Peyer's patch (tissue), 4 donors: ENCODE data around the gene PDK2. TPM values are rescaled to one million over a fixed set of nuclear protein-coding genes. Genes with fewer than 3 reads are reported as not detected.

Experiments used
- DNase-seq, 3 donors: peaks; one replicate each; pipeline ENCODE4 v3.0.0-alpha.2; 2017 to 2019
- H3K27ac ChIP-seq, 4 donors: fragments of 200-600 bp; sonication (generic); one replicate each; pipeline ENCODE4 v1.5.1; 2016 to 2019
- H3K27me3 ChIP-seq, 2 donors: fragments of 200-600 bp; sonication (generic); one replicate each; pipeline ENCODE4 v1.5.1; 2019
- H3K36me3 ChIP-seq, 3 donors: fragments of 200-600 bp; sonication (generic); one replicate each; pipeline ENCODE4 v1.5.1; 2016 to 2019
- H3K4me1 ChIP-seq, 4 donors: fragments of 200-600 bp; sonication (generic); one replicate each; pipeline ENCODE4 v1.5.1; 2016 to 2019
- H3K4me3 ChIP-seq, 4 donors: fragments of 200-600 bp; sonication (generic); 1 replicate in 3 of 4; 2 replicates in 1 of 4; pipeline ENCODE4 v1.5.1; 2016 to 2019; ENCODE audit warnings: mild to moderate bottlenecking in 1 of 4
- H3K9me3 ChIP-seq, 4 donors: fragments of 200-600 bp; sonication (generic); one replicate each; pipeline ENCODE4 v1.5.1; 2016 to 2019; ENCODE audit warnings: mild to moderate bottlenecking in 1 of 4
- CTCF ChIP-seq, 6 experiments: fragments of 450-650 bp in 4 of 6; fragments of 200-600 bp in 2 of 6; sonication (generic) in 1 of 6; IDR thresholded peaks; one replicate each; pipeline ENCODE4 v1.5.1; 2017 to 2019; ENCODE audit warnings: antibody characterized with exemption in 6 of 6, mild to moderate bottlenecking in 3 of 6, moderate library complexity in 1 of 6
- POLR2A ChIP-seq, 2 donors: fragments of 450-650 bp; IDR thresholded peaks; one replicate each; pipeline ENCODE4 v1.5.1; 2017; ENCODE audit warnings: antibody characterized with exemption in 2 of 2, mild to moderate bottlenecking in 2 of 2, moderate library complexity in 2 of 2
- total RNA-seq, 4 donors: library from RNA; depleted of rRNA; stranded (reverse); fragments of >200 nt; gene quantifications; one replicate each; pipeline ENCODE4 v1.1.0, GENCODE V29; 2016

The PDK2 gene
- total RNA-seq, 4 donors from 2014 or later: 23.1 to 283 (median 164) TPM

- TF ChIP-seq CTCF (IDR thresholded peaks at IDR 0.05) (no peak), POLR2A (IDR thresholded peaks at IDR 0.05) (no peak)
- Histone ChIP-seq H3K36me3 (peaks cover 0 to 75% (median 0%) of the 10 kb centered on the region in 3 donors), H3K4me3 (no peak overlapping the region), H3K27ac (no peak overlapping the region), H3K4me1 (peaks cover 0 to 21% (median 4%) of the 10 kb centered on the region in 4 donors), H3K27me3 (no peaks in the 10 kb centered on the region), H3K9me3 (no peaks in the 10 kb centered on the region)
- DNase-seq: no peak
These were observed 12.8 kb downstream of the PDK2 start for GRCh38 chr17:50107790-50108414.

GRCh38 chr17:50108556-50108955 is 13.4 kb downstream of the PDK2 start:
- peaks cover 0 to 27% (median 5%) of the 10 kb centered on the region in 4 donors for H3K4me1 ChIP-seq
- no peak overlapping the region for H3K4me3 ChIP-seq
- no peak for TF ChIP-seq POLR2A (IDR thresholded peaks at IDR 0.05)
- no peak for TF ChIP-seq CTCF (IDR thresholded peaks at IDR 0.05)
- no peak overlapping the region for H3K27ac ChIP-seq
- DNase-seq: no peak
- H3K27me3 ChIP-seq: no peaks in the 10 kb centered on the region
- no peaks in the 10 kb centered on the region for H3K9me3 ChIP-seq
- peaks cover 0 to 73% (median 0%) of the 10 kb centered on the region in 3 donors for H3K36me3 ChIP-seq

- no peak for DNase-seq
- Histone ChIP-seq H3K4me3 (no peak overlapping the region), H3K9me3 (no peaks in the 10 kb centered on the region), H3K4me1 (peaks cover 0 to 30% (median 5%) of the 10 kb centered on the region in 4 donors), H3K36me3 (peaks cover 0 to 66% (median 0%) of the 10 kb centered on the region in 3 donors), H3K27ac (no peak overlapping the region), H3K27me3 (no peaks in the 10 kb centered on the region)
- no peak for TF ChIP-seq POLR2A (IDR thresholded peaks at IDR 0.05)
- no peak for TF ChIP-seq CTCF (IDR thresholded peaks at IDR 0.05)
These were observed 14.1 kb downstream of the PDK2 start for GRCh38 chr17:50109207-50109606.

GRCh38 chr17:50109785-50110184 is 14.6 kb downstream of the PDK2 start:
- TF ChIP-seq CTCF (IDR thresholded peaks at IDR 0.05) (no peak), POLR2A (IDR thresholded peaks at IDR 0.05) (no peak)

GRCh38 chr17:50110591-50111349 is 15.6 kb downstream of the PDK2 start:
- H3K27me3 ChIP-seq: no peaks in the 10 kb centered on the region
- H3K27ac ChIP-seq: peak overlapping the region in 2 of 4 donors; percentile 53 to 71
- TF ChIP-seq CTCF (IDR thresholded peaks at IDR 0.05) (no peak), POLR2A (IDR thresholded peaks at IDR 0.05) (no peak)
- peak in 1 of 3 donors; percentile 53 for DNase-seq
- H3K4me1 ChIP-seq: peaks cover 0 to 30% (median 5%) of the 10 kb centered on the region in 4 donors
- H3K9me3 ChIP-seq: no peaks in the 10 kb centered on the region
- no peak overlapping the region for H3K4me3 ChIP-seq
- peaks cover 0 to 53% (median 0%) of the 10 kb centered on the region in 3 donors for H3K36me3 ChIP-seq

More at GRCh38 chr17:50109785-50110184, 14.6 kb downstream of the PDK2 start:
- H3K27ac ChIP-seq: peak overlapping the region in 1 of 4 donors; percentile 71
- H3K4me1 ChIP-seq: peaks cover 0 to 30% (median 5%) of the 10 kb centered on the region in 4 donors
- H3K9me3 ChIP-seq: no peaks in the 10 kb centered on the region
- no peak overlapping the region for H3K4me3 ChIP-seq
- H3K36me3 ChIP-seq: peaks cover 0 to 61% (median 0%) of the 10 kb centered on the region in 3 donors
- DNase-seq: peak in 1 of 3 donors; percentile 49
- H3K27me3 ChIP-seq: no peaks in the 10 kb centered on the region
